Astrocyte of the spinal cord (primary cell): ENCODE measurements around the gene CCDC141.

ENCODE experiments used
- DNase-seq: peaks from one replicate; pipeline ENCODE4 v3.0.0; 2011; ENCODE audit warnings: low read depth, low spot score
- H3K4me3 ChIP-seq: 2 replicates; pipeline ENCODE4 v1.5.1; 2011; ENCODE audit warnings: low read depth, mild to moderate bottlenecking, low read length, moderate library complexity
- in situ Hi-C: cut with HindIII; loops from 2 replicates; pipeline ENCODE4 v1.10.0; 2017; ENCODE audit warnings: low sequenced_read_pairs
- TF ChIP-seq, protein P1 (sequence below): IDR thresholded peaks from 2 replicates; pipeline ENCODE4 v1.5.1; 2012; ENCODE audit warnings: low read depth, mild to moderate bottlenecking, low read length, inconsistent platforms

The CCDC141 gene

DNA sequence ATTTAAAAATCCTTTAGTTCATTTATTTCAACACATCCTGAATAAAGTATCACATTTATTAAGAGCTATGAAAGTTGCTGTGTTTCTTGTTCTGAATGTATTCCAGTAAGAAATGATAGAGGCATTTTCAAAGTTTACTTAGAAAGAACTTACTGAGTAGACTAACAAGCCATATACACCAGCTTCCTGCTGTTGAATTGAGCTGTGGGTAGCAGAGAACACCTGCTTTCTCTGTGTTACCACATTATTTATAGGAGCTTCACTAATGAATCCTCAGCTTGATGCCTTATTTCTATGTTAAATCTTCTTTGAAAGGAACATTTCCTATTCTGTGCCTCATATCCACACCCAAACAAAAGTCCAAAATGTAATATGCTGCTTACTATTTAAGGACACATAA lies 115.4 kb downstream of the CCDC141 start:
- in situ Hi-C loops = no loop called here
- no peak overlapping the region for H3K4me3 ChIP-seq
- TF ChIP-seq, protein P1, sequence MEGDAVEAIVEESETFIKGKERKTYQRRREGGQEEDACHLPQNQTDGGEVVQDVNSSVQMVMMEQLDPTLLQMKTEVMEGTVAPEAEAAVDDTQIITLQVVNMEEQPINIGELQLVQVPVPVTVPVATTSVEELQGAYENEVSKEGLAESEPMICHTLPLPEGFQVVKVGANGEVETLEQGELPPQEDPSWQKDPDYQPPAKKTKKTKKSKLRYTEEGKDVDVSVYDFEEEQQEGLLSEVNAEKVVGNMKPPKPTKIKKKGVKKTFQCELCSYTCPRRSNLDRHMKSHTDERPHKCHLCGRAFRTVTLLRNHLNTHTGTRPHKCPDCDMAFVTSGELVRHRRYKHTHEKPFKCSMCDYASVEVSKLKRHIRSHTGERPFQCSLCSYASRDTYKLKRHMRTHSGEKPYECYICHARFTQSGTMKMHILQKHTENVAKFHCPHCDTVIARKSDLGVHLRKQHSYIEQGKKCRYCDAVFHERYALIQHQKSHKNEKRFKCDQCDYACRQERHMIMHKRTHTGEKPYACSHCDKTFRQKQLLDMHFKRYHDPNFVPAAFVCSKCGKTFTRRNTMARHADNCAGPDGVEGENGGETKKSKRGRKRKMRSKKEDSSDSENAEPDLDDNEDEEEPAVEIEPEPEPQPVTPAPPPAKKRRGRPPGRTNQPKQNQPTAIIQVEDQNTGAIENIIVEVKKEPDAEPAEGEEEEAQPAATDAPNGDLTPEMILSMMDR = no peak
- DNase-seq = no peak

DNA sequence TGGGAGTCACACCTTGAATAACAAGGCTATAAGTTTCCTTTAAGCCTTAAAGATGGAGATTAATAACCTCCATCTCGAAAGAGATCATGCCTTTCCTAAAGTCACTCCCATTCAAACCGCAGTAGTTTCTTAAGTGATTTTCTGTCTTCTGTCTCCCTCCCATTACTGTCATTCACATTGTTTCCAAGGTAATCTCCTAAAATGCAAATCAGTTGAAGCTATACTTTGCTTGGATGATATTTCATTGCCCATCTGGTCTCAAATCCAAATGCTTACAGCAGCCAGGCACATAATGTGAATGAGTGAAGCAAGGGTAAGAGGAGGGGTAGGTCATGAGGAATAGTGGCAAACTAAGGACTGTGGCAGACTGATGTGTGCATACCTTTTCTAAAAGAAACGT lies 116.4 kb downstream of the CCDC141 start:
- DNase-seq = no peak
- in situ Hi-C loops = no loop called here
- TF ChIP-seq, protein P1 = no peak
- H3K4me3 ChIP-seq = no peak overlapping the region

DNA sequence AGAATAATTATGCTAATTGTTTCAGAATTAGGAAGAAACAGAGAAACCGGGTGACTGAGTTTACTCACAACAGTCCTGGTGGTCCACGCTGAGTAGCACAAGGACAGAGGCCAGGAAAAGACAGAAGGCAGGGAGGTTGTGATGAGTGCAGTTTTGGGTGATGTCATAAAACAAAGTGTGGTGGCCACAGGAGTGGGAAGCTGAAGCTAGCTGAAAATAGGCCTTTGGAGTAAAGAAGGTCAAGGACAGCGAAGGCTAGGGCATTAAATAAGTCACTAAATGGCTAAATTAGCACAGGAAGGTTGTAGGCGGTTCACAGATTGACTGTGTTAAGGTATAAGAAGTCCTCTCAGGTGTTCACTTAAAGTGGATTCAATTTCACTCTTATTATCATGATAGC lies 121.9 kb downstream of the CCDC141 start:
- no peak overlapping the region for H3K4me3 ChIP-seq
- TF ChIP-seq, protein P1 = no peak
- in situ Hi-C loops = no loop called here
- no peak for DNase-seq

DNA sequence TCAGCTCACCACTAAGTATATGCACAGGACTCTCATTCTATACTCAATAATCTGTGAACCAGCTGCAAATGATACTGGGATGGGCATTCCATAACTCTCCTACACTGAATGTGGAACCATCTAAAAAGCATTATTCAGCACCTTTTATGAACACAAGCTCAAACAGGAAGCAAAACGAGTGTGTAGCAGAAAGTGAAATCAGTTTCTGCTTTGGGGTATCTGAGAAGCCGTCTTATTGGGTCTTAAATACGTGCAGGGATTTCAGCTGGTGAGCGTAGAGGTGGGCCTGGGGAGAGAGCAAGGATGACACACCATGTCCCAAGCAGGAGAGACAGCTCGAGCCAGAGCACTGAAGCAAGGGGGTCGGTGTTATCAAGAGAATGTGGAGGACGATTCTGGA lies 122.8 kb downstream of the CCDC141 start:
- in situ Hi-C loops = no loop called here
- H3K4me3 ChIP-seq = no peak overlapping the region
- DNase-seq = no peak
- TF ChIP-seq, protein P1 = no peak

DNA sequence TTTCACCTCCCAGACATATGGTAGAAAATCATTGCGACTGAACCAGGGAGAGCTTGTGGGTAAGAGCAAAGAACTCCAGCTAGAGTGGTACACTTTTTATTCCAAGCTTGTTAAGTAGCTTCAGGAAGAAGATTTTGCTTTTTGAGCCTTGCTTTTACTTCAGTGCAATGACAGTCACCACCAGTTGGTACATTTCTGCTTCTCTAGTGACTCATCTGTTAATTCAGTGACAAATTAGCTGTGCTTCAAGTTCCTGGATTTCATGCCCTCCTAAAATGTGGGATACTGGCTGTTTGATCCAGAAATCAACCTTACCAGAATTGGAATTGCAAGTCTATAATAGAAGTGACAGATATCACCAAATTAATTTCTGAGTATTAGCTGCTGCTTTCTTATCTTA lies 125.1 kb downstream of the CCDC141 start:
- DNase-seq = no peak
- no peak overlapping the region for H3K4me3 ChIP-seq
- in situ Hi-C loops = no loop called here
- TF ChIP-seq, protein P1 = no peak

DNA sequence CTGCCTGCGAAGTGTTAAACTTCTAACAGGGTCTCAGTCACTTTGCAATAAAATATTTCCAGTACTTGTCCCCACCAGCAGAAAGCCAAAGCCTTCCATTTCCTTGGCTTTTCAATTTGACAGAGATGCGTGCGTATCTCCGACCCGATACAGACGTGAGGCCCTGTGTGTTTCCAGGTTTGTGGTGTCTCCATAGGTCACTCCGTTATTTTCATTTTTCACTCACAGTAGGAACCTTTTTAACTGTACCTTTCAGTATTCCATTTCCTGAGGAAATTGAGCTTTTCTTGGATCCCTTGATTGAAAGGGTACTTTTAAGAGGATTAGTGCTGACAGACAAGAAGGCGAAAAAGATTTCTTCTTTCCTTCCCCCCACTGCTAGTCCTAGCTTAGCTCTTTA lies 126.4 kb downstream of the CCDC141 start:
- TF ChIP-seq, protein P1 = no peak
- DNase-seq = no peak
- in situ Hi-C loops = no loop called here
- H3K4me3 ChIP-seq = no peak overlapping the region

DNA sequence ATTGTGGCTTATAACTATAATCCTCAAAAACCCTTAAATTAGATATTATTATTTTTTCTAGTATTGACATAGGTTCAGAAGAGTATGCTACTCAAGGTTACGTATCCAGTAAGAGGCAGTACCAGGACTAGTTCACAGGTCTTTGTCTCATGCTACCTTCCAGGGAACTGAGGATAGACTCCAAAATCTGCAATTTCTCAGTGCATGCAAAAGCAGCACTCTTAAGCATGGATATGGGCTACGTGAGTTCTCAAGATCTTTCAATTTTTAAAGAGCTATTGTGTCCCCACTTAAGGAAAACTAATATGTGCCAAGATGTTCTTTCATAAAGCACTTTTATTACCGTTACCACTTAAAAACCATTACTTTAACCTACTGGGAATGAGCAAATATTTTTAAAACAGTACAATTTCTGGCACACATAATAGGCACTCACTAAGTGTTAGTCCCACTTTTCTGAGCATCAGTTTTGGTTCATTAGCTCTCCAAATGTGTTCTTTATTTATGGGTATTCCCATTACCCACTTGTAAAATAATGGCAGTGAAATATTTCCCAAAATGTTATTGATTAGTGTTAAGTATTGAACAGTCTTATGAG lies 128.9 kb downstream of the CCDC141 start:
- TF ChIP-seq, protein P1 = no peak
- in situ Hi-C loops = no loop called here

More for the DNA sequence above, 128.9 kb downstream of the CCDC141 start:
- H3K4me3 ChIP-seq = no peak overlapping the region
- no peak for DNase-seq
